OCI-LY7 (cell line): ENCODE measurements around the gene CAMK1.

ENCODE experiments used
- CTCF ChIP-seq: fragments of 200-600 bp; sonication (generic); conservative IDR thresholded peaks from 2 replicates; pipeline ENCODE4 v1.5.1; 2014; ENCODE audit warnings: mild to moderate bottlenecking, antibody characterized with exemption, low read length, moderate library complexity, mixed read lengths
- EZH2phosphoT487 ChIP-seq: fragments of 200-600 bp; sonication (generic); IDR thresholded peaks from 2 replicates; pipeline ENCODE4 v1.6.1; 2018; ENCODE audit warnings: low read depth, borderline replicate concordance, mild to moderate bottlenecking, mixed run types, antibody characterized with exemption, low read length, moderate library complexity, mixed read lengths

- TF ChIP-seq CTCF (no peak), EZH2phosphoT487 (no peak)
Measured at GRCh38 chr3:9815986-9816385, 46.2 kb upstream of the CAMK1 start.
